HepG2 (cell line): ENCODE data around the gene ATG16L1. TPM values are rescaled to one million over a fixed set of nuclear protein-coding genes. Genes with fewer than 3 reads are reported as not detected.
A peak's percentile ranks its signal among the peaks of the same experiment; 100 is the strongest.

Experiments
- FOXP1 ChIP-seq, 2 experiments: fragments of 450-650 bp in 1 of 2; IDR thresholded peaks; 2 replicates each; pipeline ENCODE4 v1.6.1; 2017 to 2018; ENCODE audit warnings: antibody characterized with exemption in 1 of 2
- JUND ChIP-seq: sonication (generic); formaldehyde crosslinking; IDR thresholded peaks from 2 replicates; pipeline ENCODE4 v1.8.0; 2022; ENCODE audit warnings: mild to moderate bottlenecking, missing genetic modification reagents
- MZF1 ChIP-seq: sonication (generic); formaldehyde crosslinking; IDR thresholded peaks from 2 replicates; pipeline ENCODE4 v1.8.1; 2023; ENCODE audit warnings: mild to moderate bottlenecking, missing genetic modification reagents, borderline replicate concordance
- NBN ChIP-seq: fragments of 450-650 bp; conservative IDR thresholded peaks from 2 replicates; pipeline ENCODE4 v1.6.1; 2017
- NFIC ChIP-seq: IDR thresholded peaks from 2 replicates; pipeline ENCODE4 v1.6.1; 2012; ENCODE audit warnings: mild to moderate bottlenecking, low read length, inconsistent platforms
- PATZ1 ChIP-seq: sonication (generic); formaldehyde crosslinking; IDR thresholded peaks from 2 replicates; pipeline ENCODE4 v1.4.0; 2020; ENCODE audit warnings: missing genetic modification reagents
- PAWR ChIP-seq: sonication (generic); formaldehyde crosslinking; IDR thresholded peaks from 2 replicates; pipeline ENCODE4 v1.4.0; 2020; ENCODE audit warnings: missing genetic modification reagents, mild to moderate bottlenecking, borderline replicate concordance
- PCBP2 ChIP-seq: fragments of 200-400 bp; formaldehyde crosslinking; optimal IDR thresholded peaks from 2 replicates; pipeline ENCODE3; 2018; ENCODE audit warnings: low read length, low read depth; ENCODE audit not compliant: poor library complexity, severe bottlenecking
- RELA ChIP-seq: sonication (generic); formaldehyde crosslinking; IDR thresholded peaks from 2 replicates; pipeline ENCODE4 v1.4.0; 2020; ENCODE audit warnings: missing genetic modification reagents
- RERE ChIP-seq: IDR thresholded peaks from 2 replicates; pipeline ENCODE4 v1.6.1; 2016; ENCODE audit warnings: low read depth, missing genetic modification reagents, missing compliant biosample characterization
- RNF2 ChIP-seq: fragments of 450-650 bp; conservative IDR thresholded peaks from 2 replicates; pipeline ENCODE4 v1.6.1; 2016; ENCODE audit warnings: low read depth
- SCMH1 ChIP-seq: sonication (generic); formaldehyde crosslinking; IDR thresholded peaks from 2 replicates; pipeline ENCODE4 v1.9.0; 2021; ENCODE audit warnings: missing genetic modification reagents, mild to moderate bottlenecking, borderline replicate concordance
- YEATS4 ChIP-seq: sonication (generic); formaldehyde crosslinking; IDR thresholded peaks from 2 replicates; pipeline ENCODE4 v1.4.0; 2020; ENCODE audit warnings: missing genetic modification reagents, borderline replicate concordance
- ZNF230 ChIP-seq: sonication (generic); formaldehyde crosslinking; IDR thresholded peaks from 2 replicates; pipeline ENCODE4 v1.4.0; 2020; ENCODE audit warnings: mild to moderate bottlenecking, missing genetic modification reagents
- ZNF878 ChIP-seq: sonication (generic); formaldehyde crosslinking; IDR thresholded peaks from 2 replicates; pipeline ENCODE4 v1.8.1; 2023; ENCODE audit warnings: mild to moderate bottlenecking, missing genetic modification reagents, moderate library complexity
- polyA plus RNA-seq, 8 experiments: library from polyadenylated mRNA; depleted of rRNA in 3 of 8; stranded (reverse) in 7 of 8; unstranded in 1 of 8; fragments of >200 nt; fragmentation: Illumina TruSeq in 4 of 8; extraction: Trizol in 4 of 8; gene quantifications; 2 replicates each; pipeline versions ENCODE4 v1.2.1 to v1.2.3, GENCODE V29; 2011 to 2016; ENCODE audit warnings: low read depth in 4 of 8, missing spikeins in 1 of 8, mixed read lengths in 1 of 8; ENCODE audit not compliant: insufficient read depth in 1 of 8
- total RNA-seq, 5 experiments: library from RNA; depleted of rRNA; stranded (reverse); fragments of >200 nt; fragmentation: Illumina TruSeq; extraction: Trizol; gene quantifications; 2 replicates each; pipeline ENCODE4 v1.2.3, GENCODE V29; 2016; ENCODE audit warnings: low read depth in 1 of 5
- TF ChIP-seq, protein P1 (sequence below): sonication (generic); formaldehyde crosslinking; IDR thresholded peaks from 2 replicates; pipeline ENCODE4 v1.5.1; 2020; ENCODE audit warnings: mild to moderate bottlenecking, missing genetic modification reagents, moderate library complexity

ATG16L1 gene
- total and polyA plus RNA-seq, 2 of the 13 experiments (the other 11 are each of a cell fraction or from before 2014, with no cell fraction given), result 26.0 to 51.7 TPM

- peak; percentile 31; the same call in 1 of the 2 replicates for TF ChIP-seq RERE (CRISPR knock-in tag)
- peak; percentile 62; the same call in 1 of the 2 replicates for TF ChIP-seq PATZ1
- TF ChIP-seq ZNF230, result peak; percentile 99
- TF ChIP-seq NBN, result no peak
- TF ChIP-seq FOXP1 (IDR thresholded peaks at IDR 0.05), result no peak
- TF ChIP-seq FOXP1 (CRISPR knock-in tag; IDR thresholded peaks at IDR 0.05), result no peak
- TF ChIP-seq, protein P1, sequence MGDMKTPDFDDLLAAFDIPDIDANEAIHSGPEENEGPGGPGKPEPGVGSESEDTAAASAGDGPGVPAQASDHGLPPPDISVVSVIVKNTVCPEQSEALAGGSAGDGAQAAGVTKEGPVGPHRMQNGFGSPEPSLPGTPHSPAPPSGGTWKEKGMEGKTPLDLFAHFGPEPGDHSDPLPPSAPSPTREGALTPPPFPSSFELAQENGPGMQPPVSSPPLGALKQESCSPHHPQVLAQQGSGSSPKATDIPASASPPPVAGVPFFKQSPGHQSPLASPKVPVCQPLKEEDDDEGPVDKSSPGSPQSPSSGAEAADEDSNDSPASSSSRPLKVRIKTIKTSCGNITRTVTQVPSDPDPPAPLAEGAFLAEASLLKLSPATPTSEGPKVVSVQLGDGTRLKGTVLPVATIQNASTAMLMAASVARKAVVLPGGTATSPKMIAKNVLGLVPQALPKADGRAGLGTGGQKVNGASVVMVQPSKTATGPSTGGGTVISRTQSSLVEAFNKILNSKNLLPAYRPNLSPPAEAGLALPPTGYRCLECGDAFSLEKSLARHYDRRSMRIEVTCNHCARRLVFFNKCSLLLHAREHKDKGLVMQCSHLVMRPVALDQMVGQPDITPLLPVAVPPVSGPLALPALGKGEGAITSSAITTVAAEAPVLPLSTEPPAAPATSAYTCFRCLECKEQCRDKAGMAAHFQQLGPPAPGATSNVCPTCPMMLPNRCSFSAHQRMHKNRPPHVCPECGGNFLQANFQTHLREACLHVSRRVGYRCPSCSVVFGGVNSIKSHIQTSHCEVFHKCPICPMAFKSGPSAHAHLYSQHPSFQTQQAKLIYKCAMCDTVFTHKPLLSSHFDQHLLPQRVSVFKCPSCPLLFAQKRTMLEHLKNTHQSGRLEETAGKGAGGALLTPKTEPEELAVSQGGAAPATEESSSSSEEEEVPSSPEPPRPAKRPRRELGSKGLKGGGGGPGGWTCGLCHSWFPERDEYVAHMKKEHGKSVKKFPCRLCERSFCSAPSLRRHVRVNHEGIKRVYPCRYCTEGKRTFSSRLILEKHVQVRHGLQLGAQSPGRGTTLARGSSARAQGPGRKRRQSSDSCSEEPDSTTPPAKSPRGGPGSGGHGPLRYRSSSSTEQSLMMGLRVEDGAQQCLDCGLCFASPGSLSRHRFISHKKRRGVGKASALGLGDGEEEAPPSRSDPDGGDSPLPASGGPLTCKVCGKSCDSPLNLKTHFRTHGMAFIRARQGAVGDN (CRISPR knock-in tag), result peak; percentile 96
- TF ChIP-seq MZF1 (CRISPR knock-in tag), result no peak
- TF ChIP-seq SCMH1 (CRISPR knock-in tag), result no peak
- TF ChIP-seq RELA (CRISPR knock-in tag), result 0 out of 2 replicates have a peak, but pooled peaks have one; percentile 68
- TF ChIP-seq PCBP2, result no peak
- 0 out of 2 replicates have a peak, but pooled peaks have one; percentile 55 for TF ChIP-seq JUND (CRISPR knock-in tag)
- peak; percentile 57; the same call in 1 of the 2 replicates for TF ChIP-seq RNF2
- peak; percentile 89 for TF ChIP-seq YEATS4
- no peak for TF ChIP-seq NFIC
- no peak for TF ChIP-seq ZNF878 (CRISPR knock-in tag)
- TF ChIP-seq PAWR (CRISPR knock-in tag), result 0 out of 2 replicates have a peak, but pooled peaks have one; percentile 86
Measured at GRCh38 chr2:233251306-233252116, at the start of gene ATG16L1 (continued).
